ENCODE results near the gene PLEKHA5. TPM values are rescaled to one million over a fixed set of nuclear protein-coding genes. Genes with fewer than 3 reads are reported as not detected.

The PLEKHA5 gene
- total and polyA plus RNA-seq, 7 donors, result 7.0 to 32.6 (median 14.7) TPM

DNA sequence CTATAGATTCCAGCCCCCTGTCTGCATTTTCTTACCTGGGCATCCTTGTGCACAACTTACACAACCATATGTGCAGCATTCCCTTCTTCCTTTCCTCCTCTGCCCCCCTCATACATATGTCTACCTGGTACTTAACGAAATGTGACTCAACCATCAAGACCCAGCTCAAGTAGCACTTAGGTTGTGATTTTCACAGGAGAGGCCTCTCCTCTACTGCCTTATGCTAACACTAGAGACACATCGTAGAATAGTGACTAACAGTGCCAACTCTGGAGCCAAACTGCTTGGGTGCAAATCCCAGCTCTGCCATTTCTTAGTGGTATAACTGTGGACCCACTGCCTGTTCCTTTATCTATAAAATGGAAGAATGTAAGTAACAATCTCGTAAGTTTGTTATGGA is 24.1 kb upstream of the PLEKHA5 start:
- Histone ChIP-seq H3K4me3 (no peak overlapping the region), H3K9me3 (no peaks in the 10 kb centered on the region), H3K27me3 (no peaks in the 10 kb centered on the region), H3K4me1 (no peaks in the 10 kb centered on the region), H3K36me3 (no peaks in the 10 kb centered on the region), H3K27ac (no peak overlapping the region)
- TF ChIP-seq POLR2AphosphoS5 (IDR thresholded peaks at IDR 0.05) (no peak), POLR2A (IDR thresholded peaks at IDR 0.05) (no peak), EP300 (IDR thresholded peaks at IDR 0.05) (no peak)
- TF ChIP-seq, protein P1, sequence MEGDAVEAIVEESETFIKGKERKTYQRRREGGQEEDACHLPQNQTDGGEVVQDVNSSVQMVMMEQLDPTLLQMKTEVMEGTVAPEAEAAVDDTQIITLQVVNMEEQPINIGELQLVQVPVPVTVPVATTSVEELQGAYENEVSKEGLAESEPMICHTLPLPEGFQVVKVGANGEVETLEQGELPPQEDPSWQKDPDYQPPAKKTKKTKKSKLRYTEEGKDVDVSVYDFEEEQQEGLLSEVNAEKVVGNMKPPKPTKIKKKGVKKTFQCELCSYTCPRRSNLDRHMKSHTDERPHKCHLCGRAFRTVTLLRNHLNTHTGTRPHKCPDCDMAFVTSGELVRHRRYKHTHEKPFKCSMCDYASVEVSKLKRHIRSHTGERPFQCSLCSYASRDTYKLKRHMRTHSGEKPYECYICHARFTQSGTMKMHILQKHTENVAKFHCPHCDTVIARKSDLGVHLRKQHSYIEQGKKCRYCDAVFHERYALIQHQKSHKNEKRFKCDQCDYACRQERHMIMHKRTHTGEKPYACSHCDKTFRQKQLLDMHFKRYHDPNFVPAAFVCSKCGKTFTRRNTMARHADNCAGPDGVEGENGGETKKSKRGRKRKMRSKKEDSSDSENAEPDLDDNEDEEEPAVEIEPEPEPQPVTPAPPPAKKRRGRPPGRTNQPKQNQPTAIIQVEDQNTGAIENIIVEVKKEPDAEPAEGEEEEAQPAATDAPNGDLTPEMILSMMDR (IDR thresholded peaks at IDR 0.05), result no peak
- DNase-seq, result no peak
- intact Hi-C loops (cut with DNase I), result no loop called here
- 87 to 92% methylated on average over 3 of the region's 3 CpGs for WGBS, 2 donors

DNA sequence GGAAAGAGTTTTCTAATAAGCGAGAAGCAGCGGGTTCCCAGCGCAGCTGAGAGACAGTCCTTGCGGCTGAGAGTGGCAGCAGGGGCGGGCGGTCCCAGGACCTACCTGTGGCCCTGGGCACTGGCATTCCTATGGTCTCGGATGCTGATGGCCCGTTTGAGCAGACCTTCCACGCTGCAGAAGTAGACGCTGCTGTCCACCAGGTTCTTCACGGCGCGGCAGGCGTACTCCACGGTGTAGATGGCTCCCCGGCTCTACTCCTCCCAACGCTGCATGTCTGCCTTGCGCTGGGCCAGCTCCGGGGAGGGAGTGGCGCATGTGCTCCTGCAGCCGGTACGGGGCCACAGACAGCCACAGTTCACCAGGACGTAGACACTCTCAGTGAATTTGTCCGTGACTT is 21.8 kb upstream of the PLEKHA5 start:
- Histone ChIP-seq H3K27ac (no peak overlapping the region), H3K36me3 (no peaks in the 10 kb centered on the region), H3K4me3 (no peak overlapping the region), H3K9me3 (no peaks in the 10 kb centered on the region), H3K27me3 (no peaks in the 10 kb centered on the region), H3K4me1 (no peaks in the 10 kb centered on the region)
- 97 to 98% methylated on average over 24 of the region's 24 CpGs for WGBS, 2 donors
- TF ChIP-seq, protein P1 (IDR thresholded peaks at IDR 0.05), result no peak
- TF ChIP-seq EP300 (IDR thresholded peaks at IDR 0.05), result no peak
- no peak for TF ChIP-seq POLR2A (IDR thresholded peaks at IDR 0.05)
- no peak for TF ChIP-seq POLR2AphosphoS5 (IDR thresholded peaks at IDR 0.05)
- intact Hi-C loops (cut with DNase I), result no loop called here
- DNase-seq, result no peak

DNA sequence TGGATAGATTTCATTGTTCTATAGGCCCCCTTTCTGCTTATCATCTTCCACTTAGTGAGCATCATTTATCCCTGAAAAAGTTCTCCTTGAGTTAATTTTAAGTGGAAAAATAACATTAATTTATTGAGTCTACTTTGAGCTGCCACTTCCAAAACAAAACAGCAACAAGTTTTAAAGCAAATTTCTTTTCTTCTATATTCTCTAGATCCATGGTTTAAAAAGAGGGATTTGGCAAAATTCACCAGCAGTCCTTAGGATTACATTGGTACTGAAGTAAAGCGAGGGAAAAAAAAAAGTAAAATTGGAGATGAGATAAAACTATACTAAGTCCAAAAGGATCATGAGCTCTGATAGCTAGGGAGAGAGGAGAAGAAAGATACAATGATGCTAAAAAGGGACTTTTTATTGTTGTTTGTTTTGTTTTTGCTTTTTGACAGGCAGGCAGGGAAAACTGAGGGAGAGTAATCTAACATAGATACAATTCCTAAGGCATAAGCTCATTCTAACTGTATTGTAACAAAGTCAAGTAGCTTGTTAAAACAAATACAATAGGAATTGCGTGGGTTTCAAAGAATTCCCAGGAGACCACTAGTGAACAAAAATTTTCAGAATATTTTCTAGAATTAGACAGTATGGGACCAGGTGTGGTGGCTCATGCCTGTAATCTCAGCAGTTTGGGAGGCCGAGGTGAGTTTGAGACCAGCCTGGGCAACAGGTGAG is 19.2 kb upstream of the PLEKHA5 start:
- H3K36me3 ChIP-seq, result no peaks in the 10 kb centered on the region
- no peaks in the 10 kb centered on the region for H3K27me3 ChIP-seq
- 90 to 91% methylated on average over 3 of the region's 3 CpGs for WGBS, 2 donors
- H3K4me1 ChIP-seq, result no peaks in the 10 kb centered on the region
- H3K9me3 ChIP-seq, result no peaks in the 10 kb centered on the region
- no peak for DNase-seq
- TF ChIP-seq EP300 (IDR thresholded peaks at IDR 0.05) (no peak), POLR2A (IDR thresholded peaks at IDR 0.05) (no peak), POLR2AphosphoS5 (IDR thresholded peaks at IDR 0.05) (no peak)
- TF ChIP-seq, protein P1 (IDR thresholded peaks at IDR 0.05), result no peak
- H3K4me3 ChIP-seq, result no peak overlapping the region
- H3K27ac ChIP-seq, result no peak overlapping the region
- intact Hi-C loops (cut with DNase I), result no loop called here

DNA sequence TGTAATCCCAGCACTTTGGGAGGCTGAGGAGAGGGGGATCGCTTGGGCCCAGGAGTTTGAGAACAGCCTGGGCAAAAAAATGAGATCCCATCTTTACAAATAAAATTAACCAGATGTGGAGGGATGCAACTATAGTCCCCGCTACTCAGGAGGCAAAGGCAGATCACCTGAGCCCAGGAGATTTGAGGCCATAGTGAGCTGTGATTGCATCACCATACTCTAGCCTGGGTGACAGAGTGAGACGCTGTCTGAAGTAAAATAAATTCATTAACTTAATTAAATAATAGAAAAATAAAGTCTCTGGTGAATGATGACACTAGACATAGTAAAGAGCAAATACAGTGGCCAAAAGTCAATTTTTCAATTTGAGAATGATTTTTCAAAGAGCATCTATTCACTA is 16.1 kb upstream of the PLEKHA5 start:
- 94 to 97% methylated on average over 3 of the region's 3 CpGs for WGBS, 2 donors
- no peaks in the 10 kb centered on the region for H3K36me3 ChIP-seq

More for the DNA sequence above, 16.1 kb upstream of the PLEKHA5 start:
- Histone ChIP-seq H3K27me3 (no peaks in the 10 kb centered on the region), H3K4me3 (no peak overlapping the region), H3K9me3 (no peaks in the 10 kb centered on the region), H3K27ac (no peak overlapping the region), H3K4me1 (no peaks in the 10 kb centered on the region)
- TF ChIP-seq, protein P1 (IDR thresholded peaks at IDR 0.05), result no peak
- no peak for TF ChIP-seq POLR2AphosphoS5 (IDR thresholded peaks at IDR 0.05)
- TF ChIP-seq POLR2A (IDR thresholded peaks at IDR 0.05), result no peak
- no peak for TF ChIP-seq EP300 (IDR thresholded peaks at IDR 0.05)
- DNase-seq, result no peak
- intact Hi-C loops (cut with DNase I), result no loop called here

Data from sigmoid colon (tissue), 7 donors.